NB4 (cell line): ENCODE measurements around the gene TOX3.

ENCODE experiments used
- CTCF ChIP-seq: IDR thresholded peaks from one replicate; pipeline ENCODE4 v1.5.1; 2012; ENCODE audit warnings: low read depth, low read length
- MYC ChIP-seq: IDR thresholded peaks from 2 replicates; pipeline ENCODE4 v1.6.1; 2011; ENCODE audit warnings: low read depth, low read length

GRCh38 chr16:52521570-52521969, 25.4 kb downstream of the TOX3 start:
- TF ChIP-seq CTCF: no peak
- TF ChIP-seq MYC: no peak
